ENCODE results near the gene PRIM1.

The PRIM1 gene

GRCh38 chr12:56725723-56726102, 26.4 kb downstream of the PRIM1 start:
- Histone ChIP-seq H2AK5ac (ENCODE audit: low read length) (no peak overlapping the region), H2BK12ac (ENCODE audit: low read length) (no peak overlapping the region), H3K4me2 (ENCODE audit: low read length) (peak overlapping the region; percentile 59), H3K4ac (ENCODE audit: low read depth, low read length) (no peak overlapping the region), H2BK120ac (ENCODE audit: insufficient read depth, low read length, poor library complexity) (no peak overlapping the region), H4K91ac (ENCODE audit: low read depth, low read length) (no peak overlapping the region), H3K9me3 (ENCODE audit: insufficient read depth, low read depth, low read length) (no peaks in the 10 kb centered on the region), H3K9ac (ENCODE audit: low read length) (peak overlapping the region; percentile 56), H3K4me3 (ENCODE audit: low read depth, low read length) (no peak overlapping the region), H3K27ac (ENCODE audit: low read depth, low read length) (peak overlapping the region; percentile 44), H3K4me1 (ENCODE audit: control insufficient read depth in 1 of 2, insufficient read depth in 2 of 2, low read length in 2 of 2) (peaks cover 12 to 16% of the 10 kb centered on the region in 2 experiments), H4K8ac (ENCODE audit: low read depth, low read length) (peak overlapping the region; percentile 23), H3K18ac (ENCODE audit: low read length) (no peak overlapping the region), H3K79me1 (ENCODE audit: low read length) (peaks cover 14% of the 10 kb centered on the region), H3K27me3 (ENCODE audit: insufficient read depth, low read length) (no peaks in the 10 kb centered on the region), H4K12ac (ENCODE audit: low read depth, low read length) (no peak overlapping the region), H3K23ac (ENCODE audit: low read length) (no peak overlapping the region), H3K79me2 (ENCODE audit: control insufficient read depth, insufficient read depth, low read length, poor library complexity) (peaks cover 23% of the 10 kb centered on the region), H3K36me3 (ENCODE audit: control insufficient read depth in 1 of 2, insufficient read depth in 2 of 2, low read length in 2 of 2) (peaks cover 7 to 10% of the 10 kb centered on the region in 2 experiments), H2AFZ (ENCODE audit: insufficient read depth, low read length, poor library complexity) (peak overlapping the region; percentile 20), H2BK5ac (ENCODE audit: low read depth, low read length, poor library complexity) (no peak overlapping the region), H3K14ac (ENCODE audit: low read length) (no peak overlapping the region)
- DNase-seq: no peak
- no CpG with 5 or more reads among the region's 7 CpGs for WGBS (ENCODE audit: extremely low coverage, insufficient coverage, insufficient read length)

- Histone ChIP-seq H2BK5ac (ENCODE audit: low read depth, low read length, poor library complexity) (peak within 1 kb of the TSS; percentile 84), H3K4me1 (ENCODE audit: control insufficient read depth in 1 of 2, insufficient read depth in 2 of 2, low read length in 2 of 2) (peaks cover 14 to 18% of the 10 kb centered on the region in 2 experiments), H3K79me2 (ENCODE audit: control insufficient read depth, insufficient read depth, low read length, poor library complexity) (peaks cover 27% of the 10 kb centered on the region), H3K9ac (ENCODE audit: low read length) (peak within 1 kb of the TSS; percentile 97), H3K14ac (ENCODE audit: low read length) (peak within 1 kb of the TSS; percentile 78), H3K36me3 (ENCODE audit: control insufficient read depth in 1 of 2, insufficient read depth in 2 of 2, low read length in 2 of 2) (peaks cover 10 to 16% of the 10 kb centered on the region in 2 experiments), H3K27me3 (ENCODE audit: insufficient read depth, low read length) (no peaks in the 10 kb centered on the region), H3K79me1 (ENCODE audit: low read length) (peaks cover 14% of the 10 kb centered on the region), H3K4me2 (ENCODE audit: low read length) (peak within 1 kb of the TSS; percentile 93), H2BK12ac (ENCODE audit: low read length) (no peak within 1 kb of the TSS), H4K8ac (ENCODE audit: low read depth, low read length) (peak within 1 kb of the TSS; percentile 94), H2AK5ac (ENCODE audit: low read length) (peak within 1 kb of the TSS; percentile 77), H2BK120ac (ENCODE audit: insufficient read depth, low read length, poor library complexity) (peak within 1 kb of the TSS; percentile 61), H3K23ac (ENCODE audit: low read length) (peak within 1 kb of the TSS; percentile 14), H3K4ac (ENCODE audit: low read depth, low read length) (peak within 1 kb of the TSS; percentile 92), H4K12ac (ENCODE audit: low read depth, low read length) (peak within 1 kb of the TSS; percentile 82), H4K91ac (ENCODE audit: low read depth, low read length) (peak within 1 kb of the TSS; percentile 97), H3K9me3 (ENCODE audit: insufficient read depth, low read depth, low read length) (no peaks in the 10 kb centered on the region), H3K27ac (ENCODE audit: low read depth, low read length) (peak within 1 kb of the TSS; percentile 85), H3K18ac (ENCODE audit: low read length) (peak within 1 kb of the TSS; percentile 66), H2AFZ (ENCODE audit: insufficient read depth, low read length, poor library complexity) (peak within 1 kb of the TSS; percentile 58), H3K4me3 (ENCODE audit: low read depth, low read length) (peak within 1 kb of the TSS; percentile 87)
- peak; percentile 99 for DNase-seq
- WGBS (ENCODE audit: extremely low coverage, insufficient coverage, insufficient read length): no CpG with 5 or more reads among the region's 46 CpGs
Measured at GRCh38 chr12:56724972-56725722, 27.0 kb downstream of the PRIM1 start, which contains the start of gene NACA. NACA (minus strand) TSS chr12:56725299; CDS start chr12:56724521, 778 bp downstream.

GRCh38 chr12:56724701-56724971, 27.5 kb downstream of the PRIM1 start:
- peak overlapping the region; percentile 93 for H3K4me2 ChIP-seq (ENCODE audit: low read length)
- peak overlapping the region; percentile 85 for H3K27ac ChIP-seq (ENCODE audit: low read depth, low read length)
- H4K91ac ChIP-seq (ENCODE audit: low read depth, low read length): peak overlapping the region; percentile 97
- H3K4me1 ChIP-seq (ENCODE audit: control insufficient read depth in 1 of 2, insufficient read depth in 2 of 2, low read length in 2 of 2): peaks cover 14 to 18% of the 10 kb centered on the region in 2 experiments
- H2BK5ac ChIP-seq (ENCODE audit: low read depth, low read length, poor library complexity): peak overlapping the region; percentile 84
- peaks cover 10 to 21% of the 10 kb centered on the region in 2 experiments for H3K36me3 ChIP-seq (ENCODE audit: control insufficient read depth in 1 of 2, insufficient read depth in 2 of 2, low read length in 2 of 2)
- peak overlapping the region; percentile 82 for H4K12ac ChIP-seq (ENCODE audit: low read depth, low read length)
- H2BK120ac ChIP-seq (ENCODE audit: insufficient read depth, low read length, poor library complexity): peak overlapping the region; percentile 61
- peak overlapping the region; percentile 77 for H2AK5ac ChIP-seq (ENCODE audit: low read length)
- H3K79me1 ChIP-seq (ENCODE audit: low read length): peaks cover 14% of the 10 kb centered on the region
- H3K79me2 ChIP-seq (ENCODE audit: control insufficient read depth, insufficient read depth, low read length, poor library complexity): peaks cover 27% of the 10 kb centered on the region
- H3K9me3 ChIP-seq (ENCODE audit: insufficient read depth, low read depth, low read length): no peaks in the 10 kb centered on the region
- H3K18ac ChIP-seq (ENCODE audit: low read length): peak overlapping the region; percentile 66
- H3K4me3 ChIP-seq (ENCODE audit: low read depth, low read length): peak overlapping the region; percentile 87
- H3K4ac ChIP-seq (ENCODE audit: low read depth, low read length): peak overlapping the region; percentile 92
- H4K8ac ChIP-seq (ENCODE audit: low read depth, low read length): peak overlapping the region; percentile 94
- H3K23ac ChIP-seq (ENCODE audit: low read length): peak overlapping the region; percentile 14
- DNase-seq: no peak
- H3K27me3 ChIP-seq (ENCODE audit: insufficient read depth, low read length): no peaks in the 10 kb centered on the region
- H2BK12ac ChIP-seq (ENCODE audit: low read length): no peak overlapping the region
- H3K14ac ChIP-seq (ENCODE audit: low read length): peak overlapping the region; percentile 78
- WGBS (ENCODE audit: extremely low coverage, insufficient coverage, insufficient read length): no CpG with 5 or more reads among the region's 9 CpGs
- H3K9ac ChIP-seq (ENCODE audit: low read length): peak overlapping the region; percentile 97
- no peak overlapping the region for H2AFZ ChIP-seq (ENCODE audit: insufficient read depth, low read length, poor library complexity)

- DNase-seq: peak; percentile 67
- Histone ChIP-seq H3K9me3 (ENCODE audit: insufficient read depth, low read depth, low read length) (no peaks in the 10 kb centered on the region), H3K4me3 (ENCODE audit: low read depth, low read length) (peak overlapping the region; percentile 87), H3K4ac (ENCODE audit: low read depth, low read length) (peak overlapping the region; percentile 92), H4K91ac (ENCODE audit: low read depth, low read length) (peak overlapping the region; percentile 97), H3K36me3 (ENCODE audit: control insufficient read depth in 1 of 2, insufficient read depth in 2 of 2, low read length in 2 of 2) (peaks cover 15 to 25% of the 10 kb centered on the region in 2 experiments), H3K23ac (ENCODE audit: low read length) (no peak overlapping the region), H3K18ac (ENCODE audit: low read length) (peak overlapping the region; percentile 66), H4K8ac (ENCODE audit: low read depth, low read length) (peak overlapping the region; percentile 94), H4K12ac (ENCODE audit: low read depth, low read length) (peak overlapping the region; percentile 82), H3K79me2 (ENCODE audit: control insufficient read depth, insufficient read depth, low read length, poor library complexity) (peaks cover 27% of the 10 kb centered on the region), H3K27me3 (ENCODE audit: insufficient read depth, low read length) (no peaks in the 10 kb centered on the region), H2BK12ac (ENCODE audit: low read length) (no peak overlapping the region), H2BK5ac (ENCODE audit: low read depth, low read length, poor library complexity) (peak overlapping the region; percentile 84), H2BK120ac (ENCODE audit: insufficient read depth, low read length, poor library complexity) (peak overlapping the region; percentile 61), H3K27ac (ENCODE audit: low read depth, low read length) (peak overlapping the region; percentile 85), H3K14ac (ENCODE audit: low read length) (peak overlapping the region; percentile 78), H2AK5ac (ENCODE audit: low read length) (peak overlapping the region; percentile 77), H3K4me2 (ENCODE audit: low read length) (peak overlapping the region; percentile 93), H3K9ac (ENCODE audit: low read length) (peak overlapping the region; percentile 97), H3K4me1 (ENCODE audit: control insufficient read depth in 1 of 2, insufficient read depth in 2 of 2, low read length in 2 of 2) (peaks cover 14 to 18% of the 10 kb centered on the region in 2 experiments), H2AFZ (ENCODE audit: insufficient read depth, low read length, poor library complexity) (no peak overlapping the region), H3K79me1 (ENCODE audit: low read length) (peaks cover 14% of the 10 kb centered on the region)
- WGBS (ENCODE audit: extremely low coverage, insufficient coverage, insufficient read length): no CpG with 5 or more reads among the region's 14 CpGs
Measured at GRCh38 chr12:56723889-56724700, 28.0 kb downstream of the PRIM1 start.
